PC-9 (cell line): Measurements from ENCODE around the gene PIEZO2. TPM values are rescaled to one million over a fixed set of nuclear protein-coding genes. Genes with fewer than 3 reads are reported as not detected.

Experiments
- BruUV-seq: library from RNA; stranded (reverse); fragments of 400-500 nt; replicated peaks from 2 replicates; lab custom pipeline; 2021; lab: Mats Ljungman, UMichigan
- CTCF ChIA-PET: fragments of 300-600 bp; sonication (Branson Sonifier 250); formaldehyde crosslinking; loops from one replicate; lab custom pipeline; 2022; ENCODE audit warnings: antibody characterized with exemption; lab: Charles Lee
- POLR2A ChIA-PET: fragments of 300-600 bp; sonication (Branson Sonifier 250); formaldehyde crosslinking; loops from one replicate; lab custom pipeline; 2022; ENCODE audit warnings: antibody characterized with exemption; ENCODE audit not compliant: unreplicated experiment; lab: Charles Lee
- DNase-seq, 2 experiments: peaks; one replicate each; pipeline versions ENCODE4 v3.0.0 to v3.0.0-alpha.2; 2015 to 2022; ENCODE audit warnings: mixed read lengths in 1 of 2
- H2AFZ ChIP-seq: fragments of 200-600 bp; sonication (generic); 2 replicates; pipeline ENCODE4 v1.8.1; 2017; ENCODE audit warnings: antibody characterized with exemption
- H3F3A ChIP-seq: fragments of 200-600 bp; sonication (generic); 2 replicates; pipeline ENCODE4 v1.8.1; 2017; ENCODE audit warnings: antibody characterized with exemption, mild to moderate bottlenecking, low read depth; ENCODE audit not compliant: insufficient read depth
- H3K27ac ChIP-seq: fragments of 200-600 bp; sonication (generic); 2 replicates; pipeline ENCODE4 v1.6.1; 2016; ENCODE audit warnings: mixed run types
- H3K27me3 ChIP-seq: fragments of 200-600 bp; sonication (generic); 2 replicates; pipeline ENCODE4 v1.6.1; 2016; ENCODE audit warnings: low read depth, mixed run types; ENCODE audit not compliant: insufficient read depth
- H3K36me3 ChIP-seq: fragments of 200-600 bp; sonication (generic); 2 replicates; pipeline ENCODE4 v1.6.1; 2016; ENCODE audit warnings: low read depth, mixed run types
- H3K4me1 ChIP-seq: fragments of 200-600 bp; sonication (generic); replicated peaks from 2 replicates; pipeline ENCODE4 v1.6.1; 2016; ENCODE audit warnings: mixed run types; ENCODE audit not compliant: insufficient read depth
- H3K4me2 ChIP-seq: fragments of 200-600 bp; sonication (generic); 2 replicates; pipeline ENCODE4 v1.6.1; 2017; ENCODE audit warnings: mixed run types
- H3K4me3 ChIP-seq: fragments of 200-600 bp; sonication (generic); 2 replicates; pipeline ENCODE4 v1.6.1; 2016; ENCODE audit warnings: mixed run types
- H3K79me2 ChIP-seq: fragments of 200-600 bp; sonication (generic); 2 replicates; pipeline ENCODE4 v1.6.1; 2017; ENCODE audit warnings: low read depth, mixed run types
- H3K9me2 ChIP-seq: fragments of 200-600 bp; sonication (generic); 2 replicates; pipeline ENCODE4 v1.8.1; 2017; ENCODE audit warnings: mild to moderate bottlenecking; ENCODE audit not compliant: insufficient read depth
- H3K9me3 ChIP-seq: fragments of 200-600 bp; sonication (generic); 2 replicates; pipeline ENCODE4 v1.8.1; 2016; ENCODE audit warnings: low read depth; ENCODE audit not compliant: insufficient read depth
- H4K20me1 ChIP-seq: fragments of 200-600 bp; sonication (generic); 2 replicates; pipeline ENCODE4 v1.8.1; 2017; ENCODE audit not compliant: insufficient read depth
- EZH2 ChIP-seq: fragments of 200-600 bp; sonication (generic); IDR thresholded peaks from 2 replicates; pipeline ENCODE4 v1.8.0; 2017; ENCODE audit warnings: antibody characterized with exemption, low read depth
- intact Hi-C: fragments of 100-400 bp; cut with micrococcal nuclease; formaldehyde crosslinking; loops from one replicate; pipeline ENCODE4 v1.10.0; 2022; ENCODE audit not compliant: unreplicated experiment
- total RNA-seq: library from RNA; stranded (reverse); gene quantifications from 2 replicates; pipeline ENCODE4 v1.2.3, GENCODE V29; 2021
- TF ChIP-seq, protein P1 (sequence below): fragments of 200-600 bp; sonication (generic); conservative IDR thresholded peaks from 2 replicates; pipeline ENCODE4 v1.6.1; 2017; ENCODE audit warnings: mixed run types, antibody characterized with exemption, mild to moderate bottlenecking, moderate library complexity

The PIEZO2 gene
- total RNA-seq, 1 experiment from 2014 or later = not detected

DNA sequence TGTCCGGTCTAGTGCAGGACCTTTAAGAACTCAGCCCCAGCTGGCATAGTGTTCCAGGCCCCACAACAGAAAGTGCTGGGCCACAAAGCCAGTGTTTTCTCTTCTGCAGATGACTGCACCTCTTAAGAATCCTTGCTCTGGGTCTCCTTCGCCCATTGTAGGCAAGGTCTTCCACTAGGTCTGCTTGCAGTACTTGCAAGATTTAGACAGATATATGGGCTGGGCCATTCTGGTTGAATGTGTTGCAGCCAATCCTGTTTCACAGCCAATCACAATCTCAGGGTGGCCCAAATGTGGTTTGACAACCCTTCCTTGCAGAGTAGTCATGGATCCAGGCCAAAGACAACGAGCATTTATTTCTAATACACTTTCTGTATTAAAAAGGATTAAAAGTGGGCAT, 13.1 kb upstream of the PIEZO2 start:
- no peaks in the 10 kb centered on the region for H4K20me1 ChIP-seq
- H3K36me3 ChIP-seq = no peaks in the 10 kb centered on the region
- CTCF ChIA-PET = no interaction called here
- H2AFZ ChIP-seq = no peak overlapping the region
- BruUV-seq = no TSS peak
- no peaks in the 10 kb centered on the region for H3K9me2 ChIP-seq
- H3K27me3 ChIP-seq = peaks cover 51% of the 10 kb centered on the region
- H3K4me3 ChIP-seq = no peak overlapping the region
- H3K4me2 ChIP-seq = no peak overlapping the region
- H3F3A ChIP-seq = no peaks in the 10 kb centered on the region
- no peaks in the 10 kb centered on the region for H3K9me3 ChIP-seq
- intact Hi-C loops = no loop called here
- no peak for TF ChIP-seq EZH2
- TF ChIP-seq, protein P1, sequence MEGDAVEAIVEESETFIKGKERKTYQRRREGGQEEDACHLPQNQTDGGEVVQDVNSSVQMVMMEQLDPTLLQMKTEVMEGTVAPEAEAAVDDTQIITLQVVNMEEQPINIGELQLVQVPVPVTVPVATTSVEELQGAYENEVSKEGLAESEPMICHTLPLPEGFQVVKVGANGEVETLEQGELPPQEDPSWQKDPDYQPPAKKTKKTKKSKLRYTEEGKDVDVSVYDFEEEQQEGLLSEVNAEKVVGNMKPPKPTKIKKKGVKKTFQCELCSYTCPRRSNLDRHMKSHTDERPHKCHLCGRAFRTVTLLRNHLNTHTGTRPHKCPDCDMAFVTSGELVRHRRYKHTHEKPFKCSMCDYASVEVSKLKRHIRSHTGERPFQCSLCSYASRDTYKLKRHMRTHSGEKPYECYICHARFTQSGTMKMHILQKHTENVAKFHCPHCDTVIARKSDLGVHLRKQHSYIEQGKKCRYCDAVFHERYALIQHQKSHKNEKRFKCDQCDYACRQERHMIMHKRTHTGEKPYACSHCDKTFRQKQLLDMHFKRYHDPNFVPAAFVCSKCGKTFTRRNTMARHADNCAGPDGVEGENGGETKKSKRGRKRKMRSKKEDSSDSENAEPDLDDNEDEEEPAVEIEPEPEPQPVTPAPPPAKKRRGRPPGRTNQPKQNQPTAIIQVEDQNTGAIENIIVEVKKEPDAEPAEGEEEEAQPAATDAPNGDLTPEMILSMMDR = no peak
- DNase-seq = no peak
- no peaks in the 10 kb centered on the region for H3K4me1 ChIP-seq
- POLR2A ChIA-PET = no interaction called here
- no peak overlapping the region for H3K27ac ChIP-seq
- no peaks in the 10 kb centered on the region for H3K79me2 ChIP-seq

DNA sequence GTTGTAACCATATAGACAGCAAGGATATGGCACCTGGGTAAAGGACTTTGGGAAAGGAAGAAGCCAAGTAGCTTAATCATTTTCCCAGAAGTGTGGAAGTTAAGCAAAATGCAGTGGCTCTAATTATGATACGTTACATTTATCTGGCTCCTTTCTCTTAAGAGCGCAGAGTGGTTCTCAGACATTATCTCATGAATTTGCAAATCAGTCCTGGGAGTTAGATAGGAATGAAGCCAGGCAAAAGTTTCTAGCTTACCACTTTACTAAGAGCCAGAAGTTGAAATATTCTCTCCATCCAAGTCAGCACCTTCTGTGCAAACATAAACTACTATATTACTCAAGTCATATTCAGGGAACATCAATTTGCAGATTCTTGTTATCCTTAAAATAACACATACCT, 10.9 kb upstream of the PIEZO2 start:
- no TSS peak for BruUV-seq
- ChIA-PET POLR2A (interaction anchor here (0.6 kb wide), 1 partner anchor 42 kb away, joined by 3 read pairs; no protein-coding TSS in a partner anchor), CTCF (no interaction called here)
- H3K79me2 ChIP-seq = no peaks in the 10 kb centered on the region
- peaks cover 57% of the 10 kb centered on the region for H3K27me3 ChIP-seq
- no peak for TF ChIP-seq EZH2
- TF ChIP-seq, protein P1 = no peak
- H3K27ac ChIP-seq = no peak overlapping the region
- no peaks in the 10 kb centered on the region for H3K36me3 ChIP-seq
- H4K20me1 ChIP-seq = no peaks in the 10 kb centered on the region
- H3K4me1 ChIP-seq = no peaks in the 10 kb centered on the region
- H3K9me3 ChIP-seq = no peaks in the 10 kb centered on the region
- H3K9me2 ChIP-seq = no peaks in the 10 kb centered on the region
- H3F3A ChIP-seq = no peaks in the 10 kb centered on the region
- intact Hi-C loops = no loop called here
- DNase-seq = no peak
- no peak overlapping the region for H2AFZ ChIP-seq
- no peak overlapping the region for H3K4me3 ChIP-seq
- H3K4me2 ChIP-seq = no peak overlapping the region

DNA sequence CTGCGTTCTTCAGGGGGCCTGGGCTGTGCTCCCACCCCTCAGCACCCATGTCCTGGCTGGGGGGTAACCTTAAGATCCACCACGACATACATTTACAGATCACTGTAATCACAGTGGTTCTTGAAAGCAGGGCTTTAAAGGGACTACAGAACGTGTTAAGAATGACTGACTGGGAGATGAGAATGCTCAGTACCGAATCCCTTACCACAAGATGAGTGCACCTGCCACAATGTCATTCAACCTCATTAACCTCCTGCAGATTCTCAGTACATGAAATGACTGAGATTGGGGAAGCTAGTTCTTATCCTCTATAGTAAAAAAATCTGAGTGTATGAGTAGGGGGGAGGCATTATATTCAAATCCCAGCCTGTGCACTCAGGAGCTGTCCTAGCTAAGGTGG, 10.5 kb upstream of the PIEZO2 start:
- Histone ChIP-seq H3K27me3 (peaks cover 57% of the 10 kb centered on the region), H3F3A (no peaks in the 10 kb centered on the region), H3K9me3 (no peaks in the 10 kb centered on the region), H2AFZ (no peak overlapping the region), H3K9me2 (no peaks in the 10 kb centered on the region), H3K79me2 (no peaks in the 10 kb centered on the region), H3K4me3 (no peak overlapping the region), H3K4me2 (no peak overlapping the region), H3K4me1 (no peaks in the 10 kb centered on the region), H3K36me3 (no peaks in the 10 kb centered on the region), H4K20me1 (no peaks in the 10 kb centered on the region), H3K27ac (no peak overlapping the region)
- intact Hi-C loops = no loop called here
- no peak for TF ChIP-seq EZH2
- TF ChIP-seq, protein P1 = no peak
- BruUV-seq = no TSS peak
- no peak for DNase-seq
- ChIA-PET CTCF (no interaction called here), POLR2A (interaction anchor here (0.6 kb wide), 1 partner anchor 42 kb away, joined by 3 read pairs; no protein-coding TSS in a partner anchor)
